ENCODE data around the gene RASA3. TPM values are rescaled to one million over a fixed set of nuclear protein-coding genes. Genes with fewer than 3 reads are reported as not detected.
A peak's percentile ranks its signal among the peaks of the same experiment; 100 is the strongest.

RASA3 gene
- total RNA-seq, 1 donor from 2014 or later = 29.9 TPM

- Mint-ChIP-seq H3K4me1 (ENCODE audit: low read depth) (peaks cover 19% of the 10 kb centered on the region), H3K9me3 (ENCODE audit: low read depth) (peaks cover 3% of the 10 kb centered on the region), H3K27ac (ENCODE audit: unreplicated experiment) (peak overlapping the region; percentile 29), H3K4me3 (ENCODE audit: unreplicated experiment) (no peak overlapping the region), H3K36me3 (ENCODE audit: low read depth) (no peaks in the 10 kb centered on the region), H3K27me3 (ENCODE audit: low read depth) (peaks cover 3% of the 10 kb centered on the region)
- DNase-seq (ENCODE audit: low spot score) = no peak
- TF ChIP-seq, protein P1, sequence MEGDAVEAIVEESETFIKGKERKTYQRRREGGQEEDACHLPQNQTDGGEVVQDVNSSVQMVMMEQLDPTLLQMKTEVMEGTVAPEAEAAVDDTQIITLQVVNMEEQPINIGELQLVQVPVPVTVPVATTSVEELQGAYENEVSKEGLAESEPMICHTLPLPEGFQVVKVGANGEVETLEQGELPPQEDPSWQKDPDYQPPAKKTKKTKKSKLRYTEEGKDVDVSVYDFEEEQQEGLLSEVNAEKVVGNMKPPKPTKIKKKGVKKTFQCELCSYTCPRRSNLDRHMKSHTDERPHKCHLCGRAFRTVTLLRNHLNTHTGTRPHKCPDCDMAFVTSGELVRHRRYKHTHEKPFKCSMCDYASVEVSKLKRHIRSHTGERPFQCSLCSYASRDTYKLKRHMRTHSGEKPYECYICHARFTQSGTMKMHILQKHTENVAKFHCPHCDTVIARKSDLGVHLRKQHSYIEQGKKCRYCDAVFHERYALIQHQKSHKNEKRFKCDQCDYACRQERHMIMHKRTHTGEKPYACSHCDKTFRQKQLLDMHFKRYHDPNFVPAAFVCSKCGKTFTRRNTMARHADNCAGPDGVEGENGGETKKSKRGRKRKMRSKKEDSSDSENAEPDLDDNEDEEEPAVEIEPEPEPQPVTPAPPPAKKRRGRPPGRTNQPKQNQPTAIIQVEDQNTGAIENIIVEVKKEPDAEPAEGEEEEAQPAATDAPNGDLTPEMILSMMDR (IDR thresholded peaks at IDR 0.05) = no peak
These were observed 21.2 kb upstream of the RASA3 start for GRCh38 chr13:114153485-114154080.

DNA sequence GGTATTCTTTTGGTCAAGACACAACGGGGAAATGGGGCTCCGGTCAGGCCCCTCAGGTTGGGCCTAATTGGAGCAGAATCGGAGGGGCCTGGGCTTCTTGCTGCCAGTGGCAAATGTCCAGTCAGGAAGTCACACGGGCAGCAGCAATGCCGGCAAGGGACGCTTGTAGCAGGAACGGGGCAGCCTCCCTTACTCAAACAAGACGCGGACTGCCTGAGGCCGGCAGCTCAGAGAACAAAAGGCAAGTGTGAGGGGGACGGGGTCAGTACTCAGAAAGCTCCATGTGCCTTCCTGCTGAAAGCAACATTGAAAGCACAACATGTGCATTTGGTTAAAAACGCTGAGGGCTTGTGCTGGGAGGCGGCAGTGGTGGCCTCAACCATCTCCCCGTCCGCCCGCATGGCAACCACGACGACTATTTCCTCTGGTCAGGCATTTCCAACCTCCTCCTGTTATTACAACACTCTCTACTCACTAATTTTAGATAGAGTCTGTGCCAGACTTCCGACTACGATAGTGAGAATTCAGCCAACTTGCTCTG lies 20.5 kb upstream of the RASA3 start:
- TF ChIP-seq, protein P1 (IDR thresholded peaks at IDR 0.05) = no peak
- H3K36me3 Mint-ChIP-seq (ENCODE audit: low read depth) = no peaks in the 10 kb centered on the region
- H3K27me3 Mint-ChIP-seq (ENCODE audit: low read depth) = peaks cover 3% of the 10 kb centered on the region
- H3K4me3 Mint-ChIP-seq (ENCODE audit: unreplicated experiment) = no peak overlapping the region
- no peak for DNase-seq (ENCODE audit: low spot score)
- peaks cover 3% of the 10 kb centered on the region for H3K9me3 Mint-ChIP-seq (ENCODE audit: low read depth)
- H3K27ac Mint-ChIP-seq (ENCODE audit: unreplicated experiment) = peak overlapping the region; percentile 29
- H3K4me1 Mint-ChIP-seq (ENCODE audit: low read depth) = peaks cover 19% of the 10 kb centered on the region

- H3K4me3 Mint-ChIP-seq (ENCODE audit: unreplicated experiment) = no peak overlapping the region
- H3K36me3 Mint-ChIP-seq (ENCODE audit: low read depth) = no peaks in the 10 kb centered on the region
- no peak for DNase-seq (ENCODE audit: low spot score)
- TF ChIP-seq, protein P1 (IDR thresholded peaks at IDR 0.05) = no peak
- peaks cover 3% of the 10 kb centered on the region for H3K27me3 Mint-ChIP-seq (ENCODE audit: low read depth)
- peaks cover 3% of the 10 kb centered on the region for H3K9me3 Mint-ChIP-seq (ENCODE audit: low read depth)
- H3K4me1 Mint-ChIP-seq (ENCODE audit: low read depth) = peaks cover 19% of the 10 kb centered on the region
- no peak overlapping the region for H3K27ac Mint-ChIP-seq (ENCODE audit: unreplicated experiment)
These were observed 19.8 kb upstream of the RASA3 start for GRCh38 chr13:114152285-114152645.

DNA sequence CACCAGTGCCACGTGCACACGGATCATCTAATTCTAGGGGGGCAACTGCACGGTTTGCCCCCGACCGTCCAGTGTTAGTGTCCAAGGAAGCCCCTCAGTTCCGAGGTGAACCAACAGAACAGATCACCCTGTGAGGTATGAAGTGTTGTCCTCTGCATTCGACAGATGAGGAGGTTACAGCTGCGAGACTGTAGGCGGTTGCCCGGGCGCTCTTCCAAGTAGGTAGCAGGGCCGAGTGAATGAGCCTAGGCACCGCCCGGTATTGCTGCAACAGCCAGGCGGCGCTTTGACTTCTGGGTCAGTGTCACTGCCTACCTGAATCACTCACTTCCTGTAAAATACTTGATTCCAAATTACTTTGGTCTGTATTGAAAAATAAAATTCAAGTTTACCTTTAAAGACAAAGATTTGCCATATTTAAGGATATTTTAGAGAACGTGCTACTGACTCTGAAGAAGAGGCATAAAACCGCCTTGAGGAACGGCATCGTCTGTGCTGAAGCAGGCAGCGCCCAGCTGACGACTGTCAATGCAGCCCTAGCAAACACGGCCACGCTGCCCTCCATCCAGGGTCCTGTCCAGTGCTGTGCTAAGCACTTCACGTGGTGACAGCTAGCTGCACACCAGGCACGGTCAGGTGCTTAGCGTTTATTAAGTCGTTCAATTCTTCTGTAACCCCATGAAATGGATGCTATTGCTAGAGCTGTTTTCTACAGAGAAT lies 19.3 kb upstream of the RASA3 start:
- peaks cover 3% of the 10 kb centered on the region for H3K27me3 Mint-ChIP-seq (ENCODE audit: low read depth)
- TF ChIP-seq, protein P1 (IDR thresholded peaks at IDR 0.05) = no peak
- peaks cover 3% of the 10 kb centered on the region for H3K9me3 Mint-ChIP-seq (ENCODE audit: low read depth)
- no peak for DNase-seq (ENCODE audit: low spot score)
- no peak overlapping the region for H3K4me3 Mint-ChIP-seq (ENCODE audit: unreplicated experiment)
- no peaks in the 10 kb centered on the region for H3K36me3 Mint-ChIP-seq (ENCODE audit: low read depth)
- no peak overlapping the region for H3K27ac Mint-ChIP-seq (ENCODE audit: unreplicated experiment)
- peaks cover 19% of the 10 kb centered on the region for H3K4me1 Mint-ChIP-seq (ENCODE audit: low read depth)

- Mint-ChIP-seq H3K9me3 (ENCODE audit: low read depth) (peaks cover 3% of the 10 kb centered on the region), H3K27ac (ENCODE audit: unreplicated experiment) (no peak overlapping the region), H3K27me3 (ENCODE audit: low read depth) (peaks cover 3% of the 10 kb centered on the region), H3K4me3 (ENCODE audit: unreplicated experiment) (no peak overlapping the region), H3K4me1 (ENCODE audit: low read depth) (peaks cover 14% of the 10 kb centered on the region), H3K36me3 (ENCODE audit: low read depth) (no peaks in the 10 kb centered on the region)
- DNase-seq (ENCODE audit: low spot score) = no peak
- TF ChIP-seq, protein P1 (IDR thresholded peaks at IDR 0.05) = no peak
These were observed 18.6 kb upstream of the RASA3 start for GRCh38 chr13:114151031-114151430.

Data from chondrocyte (in vitro differentiated cells).